Upper lobe of left lung (tissue), 4 donors: Measurements from ENCODE around the gene PLCB1.

Source experiments
- CTCF ChIP-seq, 6 experiments: fragments of 450-650 bp in 4 of 6; fragments of 200-600 bp in 2 of 6; sonication (generic) in 2 of 6; IDR thresholded peaks; one replicate each; pipeline ENCODE4 v1.5.1; 2016 to 2019; ENCODE audit warnings: antibody characterized with exemption in 6 of 6
- EP300 ChIP-seq, 4 donors: sonication (generic); formaldehyde crosslinking; IDR thresholded peaks; one replicate each; pipeline ENCODE4 v1.5.1; 2017; ENCODE audit warnings: antibody characterized with exemption in 4 of 4, control low read depth in 2 of 4
- POLR2A ChIP-seq, 4 donors: fragments of 450-650 bp; IDR thresholded peaks; one replicate each; pipeline ENCODE4 v1.5.1; 2016 to 2017; ENCODE audit warnings: antibody characterized with exemption in 4 of 4, mild to moderate bottlenecking in 2 of 4
- POLR2AphosphoS5 ChIP-seq, 2 donors: sonication (generic); formaldehyde crosslinking; IDR thresholded peaks; one replicate each; pipeline ENCODE4 v1.5.1; 2017; ENCODE audit warnings: antibody characterized with exemption in 2 of 2

GRCh38 chr20:8749986-8750385 is 617.9 kb downstream of the PLCB1 start:
- TF ChIP-seq CTCF (IDR thresholded peaks at IDR 0.05) (no peak), POLR2AphosphoS5 (IDR thresholded peaks at IDR 0.05) (no peak), POLR2A (IDR thresholded peaks at IDR 0.05) (no peak), EP300 (IDR thresholded peaks at IDR 0.05) (no peak)
